IPS DF 6.9 (cell line): ENCODE results near the gene CCM2.

ENCODE experiments used
- DNase-seq: peaks from one replicate; pipeline ENCODE4 v3.0.0-alpha.2; 2013; ENCODE audit warnings: low read depth, low spot score
- H3K27ac ChIP-seq: one replicate; pipeline ENCODE4 v1.5.1; 2013; ENCODE audit warnings: low read length, control low read depth
- H3K27me3 ChIP-seq: 2 replicates; pipeline ENCODE4 v1.6.1; 2013; ENCODE audit warnings: mild to moderate bottlenecking, low read length; ENCODE audit not compliant: control insufficient read depth, insufficient read depth
- H3K36me3 ChIP-seq: 2 replicates; pipeline ENCODE4 v1.6.1; 2013; ENCODE audit warnings: low read length; ENCODE audit not compliant: control insufficient read depth, insufficient read depth
- H3K4me1 ChIP-seq: 2 replicates; pipeline ENCODE4 v1.6.1; 2013; ENCODE audit warnings: low read length; ENCODE audit not compliant: control insufficient read depth, insufficient read depth
- H3K4me3 ChIP-seq: 2 replicates; pipeline ENCODE4 v1.5.1; 2013; ENCODE audit warnings: mild to moderate bottlenecking, low read length
- H3K9me3 ChIP-seq: 2 replicates; pipeline ENCODE4 v1.6.1; 2013; ENCODE audit warnings: low read length, inconsistent platforms; ENCODE audit not compliant: control insufficient read depth, insufficient read depth
- WGBS: extraction: QIAGEN DNeasy Blood & Tissue Kit; methylation state at CpG from one replicate; pipeline ENCODE4 v1.1.7; 2013; ENCODE audit warnings: mixed read lengths, missing lambda C conversion rate; ENCODE audit not compliant: insufficient read length, insufficient coverage; 5-methylcytosine and 5-hydroxymethylcytosine counted together

The CCM2 gene

GRCh38 chr7:44976746-44977196 is 23.2 kb upstream of the CCM2 start:
- DNase-seq: no peak
- Histone ChIP-seq H3K27me3 (no peaks in the 10 kb centered on the region), H3K4me1 (no peaks in the 10 kb centered on the region; the same call in 1 of the 2 replicates), H3K9me3 (no peaks in the 10 kb centered on the region), H3K27ac (no peak overlapping the region), H3K4me3 (no peak overlapping the region), H3K36me3 (no peaks in the 10 kb centered on the region)
- WGBS: no CpG with 5 or more reads among the region's 17 CpGs

DNA sequence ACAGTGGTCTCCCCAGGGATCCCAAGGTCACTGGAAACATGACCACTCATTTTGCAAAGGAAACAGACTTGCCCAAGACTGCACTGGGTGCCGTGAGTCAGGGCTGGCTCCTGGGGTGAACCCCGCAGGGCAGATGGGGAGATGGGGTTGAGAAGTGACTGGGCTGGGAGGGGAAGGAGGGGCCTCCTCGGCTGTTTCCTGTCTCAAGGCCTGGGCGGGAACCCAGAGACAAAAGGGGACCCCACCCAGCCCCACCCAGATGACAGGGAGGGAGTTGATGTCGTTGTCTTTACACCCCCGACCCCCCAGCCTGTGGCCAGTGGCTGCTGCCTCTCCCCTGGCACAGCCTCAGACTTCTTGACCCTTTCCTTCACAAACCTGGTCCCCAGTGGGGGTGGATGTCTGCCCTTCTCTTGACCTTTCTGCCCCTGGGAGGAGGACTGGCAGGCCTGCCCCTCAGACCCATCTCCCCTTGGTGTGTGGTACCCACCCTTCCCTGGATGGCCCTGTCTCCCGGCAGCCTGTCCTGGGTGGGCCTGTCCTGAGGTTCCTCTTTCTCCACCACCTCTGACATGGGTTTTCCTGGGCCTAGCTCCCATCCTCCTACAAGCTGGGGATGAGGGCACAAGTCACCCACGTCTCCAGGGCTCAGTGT is 22.6 kb upstream of the CCM2 start:
- WGBS: no CpG with 5 or more reads among the region's 8 CpGs
- Histone ChIP-seq H3K27me3 (no peaks in the 10 kb centered on the region), H3K27ac (no peak overlapping the region), H3K9me3 (no peaks in the 10 kb centered on the region), H3K4me1 (no peaks in the 10 kb centered on the region; the same call in 1 of the 2 replicates), H3K4me3 (no peak overlapping the region), H3K36me3 (peaks cover under 1% of the 10 kb centered on the region; the same call in 1 of the 2 replicates)
- DNase-seq: no peak

- H3K27me3 ChIP-seq: no peaks in the 10 kb centered on the region
- H3K9me3 ChIP-seq: no peaks in the 10 kb centered on the region
- WGBS: no CpG with 5 or more reads among the region's 6 CpGs
- peaks cover 5% of the 10 kb centered on the region; the same call in 1 of the 2 replicates for H3K36me3 ChIP-seq
- H3K27ac ChIP-seq: no peak overlapping the region
- H3K4me1 ChIP-seq: no peaks in the 10 kb centered on the region; the same call in 1 of the 2 replicates
- H3K4me3 ChIP-seq: no peak overlapping the region
- DNase-seq: no peak
These were observed 22.1 kb upstream of the CCM2 start for GRCh38 chr7:44977959-44978335.

- H3K4me1 ChIP-seq: no peaks in the 10 kb centered on the region; the same call in 1 of the 2 replicates
- H3K27ac ChIP-seq: no peak within 1 kb of the TSS
- no peak within 1 kb of the TSS for H3K4me3 ChIP-seq
- no peaks in the 10 kb centered on the region for H3K27me3 ChIP-seq
- no peak for DNase-seq
- peaks cover 13% of the 10 kb centered on the region for H3K36me3 ChIP-seq
- no peaks in the 10 kb centered on the region for H3K9me3 ChIP-seq
- no CpG with 5 or more reads among the region's 24 CpGs for WGBS
These were observed 21.3 kb upstream of the CCM2 start, which contains the start of gene MYO1G for GRCh38 chr7:44978511-44979366. Gene MYO1G, minus strand, starts transcription at chr7:44979015. Its CDS starts 54 bp downstream, at chr7:44978961.

- no CpG with 5 or more reads among the region's 8 CpGs for WGBS
- no peak overlapping the region for H3K4me3 ChIP-seq
- DNase-seq: no peak
- H3K36me3 ChIP-seq: peaks cover 22% of the 10 kb centered on the region
- no peaks in the 10 kb centered on the region; the same call in 1 of the 2 replicates for H3K4me1 ChIP-seq
- H3K9me3 ChIP-seq: no peaks in the 10 kb centered on the region
- H3K27ac ChIP-seq: no peak overlapping the region
- H3K27me3 ChIP-seq: no peaks in the 10 kb centered on the region
These were observed 20.3 kb upstream of the CCM2 start for GRCh38 chr7:44979481-44980392.

- Histone ChIP-seq H3K9me3 (no peaks in the 10 kb centered on the region), H3K36me3 (peaks cover 29% of the 10 kb centered on the region), H3K27ac (no peak overlapping the region), H3K27me3 (no peaks in the 10 kb centered on the region), H3K4me3 (no peak overlapping the region), H3K4me1 (peaks cover 2% of the 10 kb centered on the region; the same call in 1 of the 2 replicates)
- no CpG with 5 or more reads among the region's 8 CpGs for WGBS
- DNase-seq: no peak
These were observed 19.5 kb upstream of the CCM2 start for GRCh38 chr7:44980393-44981034.

GRCh38 chr7:44981035-44981706 is 18.8 kb upstream of the CCM2 start:
- Histone ChIP-seq H3K36me3 (peaks cover 29% of the 10 kb centered on the region), H3K27ac (no peak overlapping the region)

DNA sequence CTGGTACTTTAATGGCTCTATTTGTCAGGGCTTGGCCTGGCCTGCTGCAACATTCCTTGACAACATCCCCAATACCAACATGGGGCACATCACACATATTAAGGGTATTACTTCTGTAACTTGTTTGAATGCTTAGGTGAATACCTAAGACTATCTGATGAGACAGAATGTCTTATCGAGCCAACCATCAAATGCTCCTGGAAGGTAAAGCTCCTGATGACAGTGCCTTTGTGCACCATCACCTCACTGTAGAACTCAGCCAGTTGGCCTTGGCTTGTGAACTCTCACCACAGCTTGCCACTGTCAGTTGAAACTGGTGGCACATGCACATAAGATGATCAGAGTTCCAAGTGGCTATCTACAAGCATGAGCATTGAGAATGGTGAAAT is 17.5 kb upstream of the CCM2 start:
- Histone ChIP-seq H3K4me1 (peaks cover 2% of the 10 kb centered on the region; the same call in 1 of the 2 replicates), H3K4me3 (no peak overlapping the region), H3K27ac (no peak overlapping the region), H3K27me3 (no peaks in the 10 kb centered on the region), H3K9me3 (no peaks in the 10 kb centered on the region), H3K36me3 (peaks cover 29% of the 10 kb centered on the region)
- WGBS: no CpG with 5 or more reads among the region's 1 CpG
- no peak for DNase-seq

More at GRCh38 chr7:44981035-44981706, 18.8 kb upstream of the CCM2 start:
- no CpG with 5 or more reads among the region's 7 CpGs for WGBS
- no peak for DNase-seq
- H3K4me3 ChIP-seq: no peak overlapping the region
- no peaks in the 10 kb centered on the region for H3K9me3 ChIP-seq
- no peaks in the 10 kb centered on the region for H3K27me3 ChIP-seq
- H3K4me1 ChIP-seq: peaks cover 2% of the 10 kb centered on the region; the same call in 1 of the 2 replicates

DNA sequence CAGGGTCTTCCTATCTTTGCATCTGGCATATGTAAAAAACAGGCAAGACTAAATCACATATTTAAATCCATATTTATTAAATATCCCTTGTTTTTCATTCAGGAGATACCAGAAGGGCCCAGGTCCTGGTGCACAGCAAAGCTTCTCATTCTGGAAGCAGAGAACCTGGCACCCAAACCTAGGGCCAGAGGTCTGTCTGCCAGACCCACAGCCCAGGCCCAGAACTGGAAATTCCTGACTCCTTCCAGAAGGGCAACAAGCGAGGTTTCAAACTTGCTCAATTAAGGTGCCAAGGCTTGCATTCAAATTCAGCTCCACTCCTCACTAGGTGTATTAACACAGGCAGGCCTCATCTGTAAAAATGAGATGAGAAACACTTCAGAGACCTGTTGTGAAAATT is 17.0 kb upstream of the CCM2 start:
- Histone ChIP-seq H3K4me1 (peaks cover 2% of the 10 kb centered on the region; the same call in 1 of the 2 replicates), H3K4me3 (no peak overlapping the region), H3K27me3 (no peaks in the 10 kb centered on the region), H3K27ac (no peak overlapping the region), H3K9me3 (no peaks in the 10 kb centered on the region), H3K36me3 (peaks cover 29% of the 10 kb centered on the region)
- WGBS: no CpG with 5 or more reads among the region's 1 CpG
- DNase-seq: no peak
